PC-3 (cell line): ENCODE measurements around the gene IQGAP3. TPM values are rescaled to one million over a fixed set of nuclear protein-coding genes. Genes with fewer than 3 reads are reported as not detected.

Experiments used
- ATAC-seq: fragments of 200-7000 bp; cut with Tn5 transposase; 2 replicates; pipeline ENCODE4 v1.9.1; 2020; ENCODE audit warnings: mild to moderate bottlenecking, moderate library complexity
- BruUV-seq: library from RNA; stranded (reverse); fragments of 400-500 nt; replicated peaks from 2 replicates; lab custom pipeline; 2021; lab: Mats Ljungman, UMichigan
- CTCF ChIA-PET: fragments of 300-600 bp; sonication (Branson Sonifier 250); formaldehyde crosslinking; loops from one replicate; lab custom pipeline; 2022; ENCODE audit warnings: antibody characterized with exemption; lab: Charles Lee
- POLR2A ChIA-PET: fragments of 300-600 bp; sonication (Branson Sonifier 250); formaldehyde crosslinking; loops from one replicate; lab custom pipeline; 2022; ENCODE audit warnings: antibody characterized with exemption; ENCODE audit not compliant: unreplicated experiment; lab: Charles Lee
- DNase-seq: peaks from one replicate; pipeline ENCODE4 v3.0.0-alpha.2; 2015
- H2AFZ ChIP-seq: fragments of 300-600 bp; sonication (generic); 2 replicates; pipeline ENCODE4 v1.6.0; 2016; ENCODE audit warnings: antibody characterized with exemption, low read length
- H3F3A ChIP-seq: fragments of 300-600 bp; sonication (generic); one replicate; pipeline ENCODE4 v1.6.0; 2017; ENCODE audit warnings: antibody characterized with exemption, low read length, control low read depth, mild to moderate bottlenecking; ENCODE audit not compliant: unreplicated experiment
- H3K27ac ChIP-seq: fragments of 300-600 bp; sonication (generic); 2 replicates; pipeline ENCODE4 v1.5.1; 2016; ENCODE audit warnings: mild to moderate bottlenecking, low read length
- H3K27me3 ChIP-seq: fragments of 300-600 bp; sonication (generic); 2 replicates; pipeline ENCODE4 v1.6.1; 2016; ENCODE audit warnings: low read length, mixed read lengths
- H3K36me3 ChIP-seq: fragments of 300-600 bp; sonication (generic); 2 replicates; pipeline ENCODE4 v1.6.1; 2016; ENCODE audit warnings: low read depth, mixed run types, low read length, mixed read lengths
- H3K4me1 ChIP-seq: fragments of 300-600 bp; sonication (generic); 2 replicates; pipeline ENCODE4 v1.5.1; 2016; ENCODE audit warnings: low read length; ENCODE audit not compliant: insufficient read depth
- H3K4me2 ChIP-seq: fragments of 300-600 bp; sonication (generic); 2 replicates; pipeline ENCODE4 v1.6.0; 2016; ENCODE audit warnings: low read length
- H3K4me3 ChIP-seq: fragments of 300-600 bp; sonication (generic); 2 replicates; pipeline ENCODE4 v1.5.1; 2016; ENCODE audit warnings: mild to moderate bottlenecking, low read length, mixed read lengths
- H3K79me2 ChIP-seq: fragments of 300-600 bp; sonication (generic); 2 replicates; pipeline ENCODE4 v1.6.1; 2017; ENCODE audit warnings: low read length, mixed read lengths
- H3K9ac ChIP-seq: fragments of 300-600 bp; sonication (generic); 2 replicates; pipeline ENCODE4 v1.6.0; 2016; ENCODE audit warnings: mild to moderate bottlenecking, low read length
- H3K9me2 ChIP-seq: fragments of 300-600 bp; sonication (generic); replicated peaks from 2 replicates; pipeline ENCODE4 v1.6.1; 2016; ENCODE audit warnings: mixed run types, low read length, mixed read lengths
- H3K9me3 ChIP-seq: fragments of 300-600 bp; sonication (generic); 2 replicates; pipeline ENCODE4 v1.6.1; 2016; ENCODE audit warnings: low read length, mixed read lengths
- H4K20me1 ChIP-seq: fragments of 300-600 bp; sonication (generic); 2 replicates; pipeline ENCODE4 v1.6.1; 2016; ENCODE audit warnings: low read length, mixed read lengths
- CTCF ChIP-seq: fragments of 300-600 bp; sonication (generic); conservative IDR thresholded peaks from 2 replicates; pipeline ENCODE4 v1.5.1; 2017; ENCODE audit warnings: antibody characterized with exemption, low read depth, mild to moderate bottlenecking, low read length
- EZH2 ChIP-seq: fragments of 300-600 bp; sonication (generic); IDR thresholded peaks from one replicate; pipeline ENCODE4 v1.6.1; 2017; ENCODE audit warnings: antibody characterized with exemption, mild to moderate bottlenecking, low read length; ENCODE audit not compliant: unreplicated experiment
- EZH2phosphoT487 ChIP-seq: fragments of 300-600 bp; sonication (generic); IDR thresholded peaks from 2 replicates; pipeline ENCODE4 v1.6.1; 2018; ENCODE audit warnings: mild to moderate bottlenecking, antibody characterized with exemption, low read length, borderline replicate concordance
- intact Hi-C: fragments of 100-400 bp; cut with micrococcal nuclease; formaldehyde crosslinking; loops from 2 replicates; pipeline ENCODE4 v1.9.0; 2023
- total RNA-seq: library from RNA; depleted of rRNA; stranded (reverse); fragments of >200 nt; gene quantifications from 2 replicates; pipeline ENCODE4 v1.2.3, GENCODE V29; 2014

IQGAP3 gene
- total RNA-seq, 1 experiment from 2014 or later: 54.3 TPM

DNA sequence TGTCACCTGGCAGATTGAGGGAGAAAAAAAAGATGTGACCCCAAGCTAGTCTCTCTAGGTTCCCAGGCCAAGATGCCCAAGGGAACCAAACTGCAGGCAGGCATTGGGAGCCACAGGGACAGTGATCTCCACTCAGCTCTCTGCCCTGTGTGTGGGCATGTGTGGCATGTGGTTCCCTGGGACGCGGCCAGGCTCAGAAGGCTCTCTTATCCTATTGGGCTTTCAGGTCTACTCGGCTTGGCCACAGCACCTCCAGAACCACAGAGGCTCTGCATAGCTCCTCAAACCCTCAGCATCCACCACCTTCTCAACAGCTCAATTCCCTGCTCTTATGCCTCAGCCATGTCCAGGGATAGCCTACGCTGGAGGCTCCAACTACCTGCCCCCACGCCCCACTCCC lies 22.0 kb downstream of the IQGAP3 start:
- Histone ChIP-seq H3K27ac (no peak overlapping the region), H4K20me1 (no peaks in the 10 kb centered on the region), H2AFZ (no peak overlapping the region), H3K36me3 (peaks cover 73% of the 10 kb centered on the region), H3F3A (no peaks in the 10 kb centered on the region), H3K79me2 (no peaks in the 10 kb centered on the region), H3K4me1 (peaks cover 21% of the 10 kb centered on the region), H3K27me3 (no peaks in the 10 kb centered on the region), H3K9ac (no peak overlapping the region), H3K9me3 (no peaks in the 10 kb centered on the region), H3K4me2 (no peak overlapping the region), H3K9me2 (no peaks in the 10 kb centered on the region), H3K4me3 (no peak overlapping the region)
- ChIA-PET POLR2A (no interaction called here), CTCF (no interaction called here)
- ATAC-seq (no peak), DNase-seq (no peak)
- no TSS peak for BruUV-seq
- intact Hi-C loops: no loop called here
- TF ChIP-seq EZH2: no peak
- no peak for TF ChIP-seq CTCF
- TF ChIP-seq EZH2phosphoT487: no peak

DNA sequence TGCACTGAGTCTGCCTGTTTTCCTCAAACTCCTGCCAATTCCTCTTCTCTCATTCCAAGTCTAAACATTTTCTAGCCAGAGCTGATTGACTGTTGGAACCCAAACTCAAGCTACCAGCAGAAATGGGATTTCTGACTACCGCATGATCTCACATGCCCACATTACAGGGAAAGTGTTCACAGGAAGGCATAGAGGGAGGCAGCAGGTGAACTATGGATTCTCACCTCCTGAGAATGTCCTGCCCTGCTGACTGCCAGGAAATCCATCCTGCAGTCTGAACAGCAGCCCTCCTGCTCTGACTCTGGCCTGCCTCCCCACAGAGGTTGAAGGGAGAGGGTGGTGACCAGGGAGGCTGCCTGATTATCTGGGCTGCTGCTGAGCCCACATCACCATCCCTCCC lies 22.5 kb downstream of the IQGAP3 start:
- Histone ChIP-seq H3K9me2 (no peaks in the 10 kb centered on the region), H4K20me1 (no peaks in the 10 kb centered on the region), H2AFZ (no peak overlapping the region), H3K36me3 (peaks cover 72% of the 10 kb centered on the region), H3K9ac (no peak overlapping the region), H3K4me2 (no peak overlapping the region), H3K27ac (no peak overlapping the region), H3K27me3 (no peaks in the 10 kb centered on the region), H3K4me1 (peaks cover 21% of the 10 kb centered on the region), H3F3A (no peaks in the 10 kb centered on the region), H3K9me3 (no peaks in the 10 kb centered on the region), H3K79me2 (no peaks in the 10 kb centered on the region), H3K4me3 (no peak overlapping the region)
- intact Hi-C loops: no loop called here
- ChIA-PET CTCF (no interaction called here), POLR2A (no interaction called here)
- TF ChIP-seq EZH2: no peak
- TF ChIP-seq EZH2phosphoT487: no peak
- TF ChIP-seq CTCF: no peak
- DNase-seq (no peak), ATAC-seq (no peak)
- BruUV-seq: no TSS peak

DNA sequence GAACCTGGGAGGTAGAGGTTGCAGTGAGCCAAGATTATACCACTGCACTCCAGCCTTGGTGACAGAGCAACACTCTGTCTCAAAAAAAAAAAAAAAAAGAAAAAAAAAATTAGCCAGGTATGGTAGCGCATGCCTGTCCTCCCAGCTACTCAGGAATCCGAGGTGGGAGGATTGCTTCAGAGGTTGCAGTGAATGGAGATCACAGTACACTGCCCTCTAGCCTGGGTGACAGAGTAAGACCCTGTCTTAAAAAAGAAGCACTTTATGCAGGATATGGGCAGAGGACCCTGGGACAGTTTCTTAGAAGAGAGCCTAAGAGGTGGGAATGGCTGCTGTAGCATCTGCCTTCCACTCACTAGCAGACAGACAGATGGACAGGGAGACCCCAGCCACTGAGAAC lies 23.0 kb downstream of the IQGAP3 start:
- H3K4me3 ChIP-seq: no peak overlapping the region
- peaks cover 21% of the 10 kb centered on the region for H3K4me1 ChIP-seq
- H3K9me3 ChIP-seq: no peaks in the 10 kb centered on the region
- H4K20me1 ChIP-seq: no peaks in the 10 kb centered on the region
- H3K36me3 ChIP-seq: peaks cover 74% of the 10 kb centered on the region
- TF ChIP-seq EZH2 (no peak), EZH2phosphoT487 (no peak), CTCF (no peak)
- DNase-seq (no peak), ATAC-seq (no peak)
- BruUV-seq: no TSS peak
- no peaks in the 10 kb centered on the region for H3K27me3 ChIP-seq
- POLR2A ChIA-PET: no interaction called here
- H2AFZ ChIP-seq: no peak overlapping the region
- H3K9ac ChIP-seq: no peak overlapping the region
- intact Hi-C loops: no loop called here
- no peak overlapping the region for H3K27ac ChIP-seq
- H3K79me2 ChIP-seq: no peaks in the 10 kb centered on the region
- no peaks in the 10 kb centered on the region for H3K9me2 ChIP-seq
- no peaks in the 10 kb centered on the region for H3F3A ChIP-seq
- no peak overlapping the region for H3K4me2 ChIP-seq
- CTCF ChIA-PET: no interaction called here
